GM12873 (cell line): Measurements from ENCODE around the gene CFAP97D1.

Experiments used
- TF ChIP-seq, protein P1 (sequence below): IDR thresholded peaks from 2 replicates; pipeline ENCODE4 v1.5.1; 2012; ENCODE audit warnings: low read depth, mild to moderate bottlenecking, moderate library complexity, low read length, control low read depth; ENCODE audit not compliant: insufficient read depth; ENCODE audit errors: missing control alignments

The CFAP97D1 gene

DNA sequence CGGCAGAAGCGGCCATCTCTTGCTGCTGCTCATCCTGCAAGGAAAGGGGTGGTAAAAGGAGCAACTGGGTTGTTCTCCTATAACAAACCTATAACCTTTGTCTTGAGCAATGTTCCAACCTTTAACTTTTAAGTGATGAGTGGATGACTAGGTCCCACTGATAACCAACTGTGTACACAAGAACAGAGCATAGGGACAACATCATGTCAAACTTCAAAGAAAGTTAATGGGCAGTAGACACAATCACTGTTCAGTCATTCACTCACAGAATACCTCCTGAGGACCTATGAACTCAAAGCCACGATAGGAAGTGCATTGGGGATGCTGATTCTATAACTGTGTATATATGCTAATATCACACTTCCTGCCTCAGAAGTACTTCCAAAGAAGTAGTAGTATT is 21.6 kb downstream of the CFAP97D1 start:
- TF ChIP-seq, protein P1, sequence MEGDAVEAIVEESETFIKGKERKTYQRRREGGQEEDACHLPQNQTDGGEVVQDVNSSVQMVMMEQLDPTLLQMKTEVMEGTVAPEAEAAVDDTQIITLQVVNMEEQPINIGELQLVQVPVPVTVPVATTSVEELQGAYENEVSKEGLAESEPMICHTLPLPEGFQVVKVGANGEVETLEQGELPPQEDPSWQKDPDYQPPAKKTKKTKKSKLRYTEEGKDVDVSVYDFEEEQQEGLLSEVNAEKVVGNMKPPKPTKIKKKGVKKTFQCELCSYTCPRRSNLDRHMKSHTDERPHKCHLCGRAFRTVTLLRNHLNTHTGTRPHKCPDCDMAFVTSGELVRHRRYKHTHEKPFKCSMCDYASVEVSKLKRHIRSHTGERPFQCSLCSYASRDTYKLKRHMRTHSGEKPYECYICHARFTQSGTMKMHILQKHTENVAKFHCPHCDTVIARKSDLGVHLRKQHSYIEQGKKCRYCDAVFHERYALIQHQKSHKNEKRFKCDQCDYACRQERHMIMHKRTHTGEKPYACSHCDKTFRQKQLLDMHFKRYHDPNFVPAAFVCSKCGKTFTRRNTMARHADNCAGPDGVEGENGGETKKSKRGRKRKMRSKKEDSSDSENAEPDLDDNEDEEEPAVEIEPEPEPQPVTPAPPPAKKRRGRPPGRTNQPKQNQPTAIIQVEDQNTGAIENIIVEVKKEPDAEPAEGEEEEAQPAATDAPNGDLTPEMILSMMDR, result no peak

DNA sequence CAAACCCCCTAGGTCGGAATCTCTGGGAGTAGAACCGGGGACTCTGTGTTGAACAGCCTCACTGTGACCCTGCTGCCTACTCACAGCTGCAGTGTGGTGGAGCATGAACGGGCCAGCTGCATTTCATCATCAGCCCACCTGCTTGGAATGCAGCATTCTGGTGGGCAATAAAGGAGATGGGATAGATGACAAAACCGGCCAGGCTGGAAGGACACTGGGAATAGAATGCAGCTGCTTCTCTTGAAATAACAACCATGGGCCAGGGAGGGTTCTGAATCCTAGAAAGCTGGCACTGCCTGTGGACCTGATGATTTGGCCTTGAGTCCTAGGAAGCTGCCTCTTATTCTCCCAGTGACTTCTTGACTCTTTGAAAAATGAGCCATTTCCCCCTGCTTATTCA is 23.5 kb downstream of the CFAP97D1 start:
- TF ChIP-seq, protein P1, result no peak

- TF ChIP-seq, protein P1, result no peak
Measured at GRCh38 chr17:43805117-43805516, 24.9 kb downstream of the CFAP97D1 start.

- TF ChIP-seq, protein P1, result no peak
Measured at GRCh38 chr17:43808076-43808475, 27.8 kb downstream of the CFAP97D1 start.

DNA sequence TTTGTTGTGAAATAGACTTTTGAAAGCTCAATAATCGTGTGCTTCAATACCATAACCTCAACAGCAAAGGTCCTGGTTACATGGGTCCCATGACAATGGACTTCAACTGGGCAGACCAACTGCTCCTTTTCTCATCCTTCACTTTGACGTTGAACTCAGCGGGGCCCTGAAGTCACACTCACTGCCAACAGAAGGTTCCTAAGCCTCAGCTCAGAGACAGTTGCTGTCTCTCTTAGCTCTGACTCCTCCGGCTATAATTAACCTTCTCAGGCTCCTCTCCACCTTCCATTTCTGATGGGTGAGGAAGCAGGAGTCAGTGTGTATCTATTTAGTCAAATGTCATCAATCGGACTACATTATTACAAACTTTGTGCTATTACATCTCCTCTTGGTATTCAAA is 28.9 kb downstream of the CFAP97D1 start:
- TF ChIP-seq, protein P1, result no peak

DNA sequence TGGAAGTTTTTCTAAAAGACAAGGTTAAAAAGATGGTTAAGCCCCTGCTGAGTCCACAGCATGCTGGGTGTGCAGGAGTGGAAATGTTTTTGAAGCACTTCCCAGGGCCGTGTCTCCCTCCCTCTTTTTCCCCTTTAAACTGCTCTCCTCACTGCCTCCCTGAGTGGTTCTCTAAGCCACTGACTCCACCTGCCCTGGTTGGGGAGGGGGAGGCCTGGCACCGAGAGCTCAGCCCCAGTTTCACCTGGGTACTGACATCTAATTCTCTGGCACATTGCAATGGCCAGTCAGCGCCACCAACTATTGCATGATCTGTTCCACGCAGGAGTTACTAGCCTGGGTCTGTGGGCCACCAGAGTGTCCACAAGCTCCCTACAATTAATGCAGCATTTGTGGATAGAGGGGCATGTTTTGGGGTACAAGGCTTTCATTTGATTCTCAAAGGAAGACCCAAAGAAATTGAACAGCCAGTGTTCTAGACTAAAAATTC is 30.0 kb downstream of the CFAP97D1 start:
- TF ChIP-seq, protein P1, result no peak

DNA sequence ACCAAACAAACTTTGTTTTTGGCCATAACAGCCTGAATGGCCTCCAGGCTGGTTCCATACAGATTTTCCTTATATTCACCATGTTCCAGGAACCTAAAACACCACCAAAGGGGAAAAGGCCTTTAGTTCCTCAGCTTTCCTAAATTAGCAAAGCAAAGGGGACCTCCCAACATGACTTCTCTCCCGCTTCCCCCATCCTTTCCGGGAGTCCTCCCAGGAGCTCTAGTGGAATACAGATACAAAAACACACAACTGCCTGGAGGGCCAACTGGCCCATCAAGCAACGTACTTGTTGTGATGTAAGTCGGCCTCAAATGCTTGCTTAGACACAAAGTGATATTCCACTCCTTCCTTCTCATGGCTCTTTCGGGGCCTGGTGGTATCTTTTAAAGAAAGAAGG is 30.6 kb downstream of the CFAP97D1 start:
- TF ChIP-seq, protein P1, result no peak
